GM23248 (cell line): Measurements from ENCODE around the gene YY2.

Source experiments
- EZH2 ChIP-seq: fragments of 200-600 bp; sonication (generic); IDR thresholded peaks from 2 replicates; pipeline ENCODE4 v1.6.1; 2018; ENCODE audit warnings: antibody characterized with exemption, mild to moderate bottlenecking; ENCODE audit not compliant: insufficient read depth, poor library complexity, severe bottlenecking
- EZH2phosphoT487 ChIP-seq: fragments of 200-600 bp; sonication (generic); IDR thresholded peaks from 2 replicates; pipeline ENCODE4 v1.6.1; 2018; ENCODE audit warnings: antibody characterized with exemption, moderate library complexity, mild to moderate bottlenecking, low read depth; ENCODE audit not compliant: insufficient read depth

- TF ChIP-seq EZH2 (no peak), EZH2phosphoT487 (no peak)
Observed at GRCh38 chrX:21863241-21863640, 7.5 kb downstream of the YY2 start.
